AG09319 (cell line): Measurements from ENCODE around the gene MCRS1.
A peak's percentile ranks its signal among the peaks of the same experiment; 100 is the strongest.

Source experiments
- DNase-seq: peaks from one replicate; pipeline ENCODE4 v3.0.0-alpha.2; 2010; ENCODE audit warnings: low read depth; ENCODE audit errors: extremely low read depth
- TF ChIP-seq, protein P1 (sequence below): IDR thresholded peaks from 2 replicates; pipeline ENCODE4 v1.5.1; 2011; ENCODE audit warnings: low read depth, mild to moderate bottlenecking, inconsistent platforms, low read length, moderate library complexity

The MCRS1 gene

GRCh38 chr12:49541911-49542505, 25.9 kb downstream of the MCRS1 start:
- TF ChIP-seq, protein P1, sequence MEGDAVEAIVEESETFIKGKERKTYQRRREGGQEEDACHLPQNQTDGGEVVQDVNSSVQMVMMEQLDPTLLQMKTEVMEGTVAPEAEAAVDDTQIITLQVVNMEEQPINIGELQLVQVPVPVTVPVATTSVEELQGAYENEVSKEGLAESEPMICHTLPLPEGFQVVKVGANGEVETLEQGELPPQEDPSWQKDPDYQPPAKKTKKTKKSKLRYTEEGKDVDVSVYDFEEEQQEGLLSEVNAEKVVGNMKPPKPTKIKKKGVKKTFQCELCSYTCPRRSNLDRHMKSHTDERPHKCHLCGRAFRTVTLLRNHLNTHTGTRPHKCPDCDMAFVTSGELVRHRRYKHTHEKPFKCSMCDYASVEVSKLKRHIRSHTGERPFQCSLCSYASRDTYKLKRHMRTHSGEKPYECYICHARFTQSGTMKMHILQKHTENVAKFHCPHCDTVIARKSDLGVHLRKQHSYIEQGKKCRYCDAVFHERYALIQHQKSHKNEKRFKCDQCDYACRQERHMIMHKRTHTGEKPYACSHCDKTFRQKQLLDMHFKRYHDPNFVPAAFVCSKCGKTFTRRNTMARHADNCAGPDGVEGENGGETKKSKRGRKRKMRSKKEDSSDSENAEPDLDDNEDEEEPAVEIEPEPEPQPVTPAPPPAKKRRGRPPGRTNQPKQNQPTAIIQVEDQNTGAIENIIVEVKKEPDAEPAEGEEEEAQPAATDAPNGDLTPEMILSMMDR = no peak
- DNase-seq = no peak

GRCh38 chr12:49541140-49541861, 26.6 kb downstream of the MCRS1 start:
- no peak for DNase-seq
- TF ChIP-seq, protein P1 = no peak

DNA sequence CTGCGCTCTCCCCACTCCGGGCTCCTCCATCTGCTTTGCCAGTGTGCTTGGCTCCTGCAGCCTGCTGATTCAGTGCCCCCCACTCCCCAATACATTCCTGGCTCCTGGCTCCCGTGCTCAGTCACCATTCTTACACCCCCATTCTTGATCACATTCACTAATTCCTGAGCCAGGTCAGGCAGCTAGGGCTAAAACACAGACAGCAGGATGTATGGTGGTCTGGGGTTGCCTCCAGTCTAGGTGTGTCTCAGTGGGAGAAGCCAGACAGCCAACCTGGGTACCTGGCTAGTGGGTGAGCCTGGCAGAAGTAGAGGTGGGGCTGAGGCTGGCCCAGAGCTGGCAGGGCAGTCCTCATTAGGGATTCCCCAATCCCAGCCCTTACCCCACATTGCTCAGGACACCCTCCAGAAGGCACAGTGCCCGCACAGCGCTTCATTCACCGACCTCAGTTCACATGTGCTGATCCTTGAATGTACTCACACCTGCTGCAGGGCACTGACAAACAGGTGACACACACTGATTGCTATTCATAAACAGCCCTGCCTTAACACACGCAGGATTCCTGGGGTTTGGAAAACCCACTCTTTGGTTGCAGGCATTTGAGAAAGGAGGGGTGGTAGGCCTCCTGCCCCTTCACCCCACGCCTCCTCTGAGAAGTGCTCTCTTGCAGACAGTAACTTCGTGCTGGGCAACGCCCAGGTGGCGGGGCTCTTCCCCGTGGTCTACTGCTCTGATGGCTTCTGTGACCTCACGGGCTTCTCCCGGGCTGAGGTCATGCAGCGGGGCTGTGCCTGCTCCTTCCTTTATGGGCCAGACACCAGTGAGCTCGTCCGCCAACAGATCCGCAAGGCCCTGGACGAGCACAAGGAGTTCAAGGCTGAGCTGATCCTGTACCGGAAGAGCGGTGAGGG, 27.5 kb downstream of the MCRS1 start:
- no peak for DNase-seq
- TF ChIP-seq, protein P1 = no peak

- TF ChIP-seq, protein P1 = no peak
- DNase-seq = no peak
Measured at GRCh38 chr12:49539406-49540228, 28.3 kb downstream of the MCRS1 start.

GRCh38 chr12:49538510-49539403, 29.2 kb downstream of the MCRS1 start, which contains the start of gene KCNH3:
KCNH3 (plus strand) TSS chr12:49539030; CDS start chr12:49539417, 387 bp downstream.
- peak; percentile 14 for DNase-seq
- TF ChIP-seq, protein P1 = no peak
